GM18861 (cell line): Measurements from ENCODE around the gene CTDSPL2.
"Not testable (repeated sequence)": the region's sequence is repeated elsewhere in the genome, so short reads cannot be mapped to it uniquely, and the experiment has no call there.

Experiments used
- ATAC-seq: cut with Tn5 transposase; IDR thresholded peaks from one replicate; pipeline ENCODE4 v1.9.1; 2021; ENCODE audit not compliant: unreplicated experiment

CTDSPL2 gene

DNA sequence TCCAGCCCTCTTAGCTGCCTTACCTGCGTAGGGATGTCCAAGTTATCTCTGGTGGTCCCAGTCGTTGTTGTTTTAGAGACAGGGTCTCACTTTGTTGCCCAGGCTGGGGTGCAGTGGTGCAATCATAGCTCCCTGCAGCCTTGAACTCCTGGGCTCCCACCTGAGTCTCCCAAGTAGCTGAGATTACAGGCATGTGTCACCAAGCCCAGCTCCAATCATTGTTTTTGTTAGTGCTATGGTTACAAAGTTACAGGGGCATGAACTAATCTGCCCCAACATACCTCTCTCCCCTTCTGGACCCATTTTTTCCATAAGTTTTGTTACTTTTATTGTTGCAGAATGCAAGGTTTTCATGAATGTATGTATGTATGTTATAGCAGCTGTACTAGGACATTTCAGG, 54.7 kb downstream of the CTDSPL2 start:
- ATAC-seq, result no peak

GRCh38 chr15:44485880-44486279, 58.5 kb downstream of the CTDSPL2 start:
- no peak for ATAC-seq

- ATAC-seq, result peak; percentile 88
These were observed 62.0 kb downstream of the CTDSPL2 start for GRCh38 chr15:44489464-44489863.

DNA sequence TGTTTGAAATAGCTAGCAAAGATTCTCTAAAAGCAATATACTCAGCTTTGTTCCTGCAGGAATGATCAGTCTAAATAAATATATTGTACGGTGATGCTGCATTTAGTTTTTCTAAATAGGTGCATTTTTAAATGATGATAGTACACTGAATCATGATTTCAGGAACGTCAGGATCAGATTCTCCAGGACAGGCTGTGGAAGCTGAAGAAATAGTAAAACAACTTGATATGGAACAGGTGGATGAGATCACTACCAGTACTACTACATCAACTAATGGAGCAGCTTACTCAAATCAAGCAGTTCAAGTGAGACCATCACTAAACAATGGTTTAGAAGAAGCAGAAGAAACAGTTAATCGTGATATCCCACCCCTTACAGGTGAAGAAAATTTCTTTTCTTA, 63.2 kb downstream of the CTDSPL2 start:
- ATAC-seq, result no peak

DNA sequence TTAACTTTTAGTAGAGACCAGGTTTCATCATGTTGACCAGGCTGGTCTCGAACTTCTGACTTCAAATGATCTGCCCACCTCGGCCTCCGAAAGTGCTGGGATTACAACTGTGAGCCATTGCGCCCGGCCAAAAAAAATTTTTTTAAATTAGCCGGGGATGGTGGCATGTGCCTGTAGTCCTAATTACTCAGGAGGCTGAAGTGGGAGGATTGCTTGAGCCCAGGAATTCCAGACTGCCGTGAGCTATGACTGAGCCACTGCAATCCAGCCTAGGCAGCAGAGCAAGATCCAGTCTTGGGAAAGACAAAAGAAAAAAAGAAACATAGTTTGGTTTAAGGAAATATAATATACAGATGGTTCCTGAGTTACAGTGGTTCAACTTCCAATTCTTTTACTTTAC, 64.6 kb downstream of the CTDSPL2 start:
- ATAC-seq, result no peak

- ATAC-seq, result no peak
These were observed 65.2 kb downstream of the CTDSPL2 start for GRCh38 chr15:44492672-44493071.

DNA sequence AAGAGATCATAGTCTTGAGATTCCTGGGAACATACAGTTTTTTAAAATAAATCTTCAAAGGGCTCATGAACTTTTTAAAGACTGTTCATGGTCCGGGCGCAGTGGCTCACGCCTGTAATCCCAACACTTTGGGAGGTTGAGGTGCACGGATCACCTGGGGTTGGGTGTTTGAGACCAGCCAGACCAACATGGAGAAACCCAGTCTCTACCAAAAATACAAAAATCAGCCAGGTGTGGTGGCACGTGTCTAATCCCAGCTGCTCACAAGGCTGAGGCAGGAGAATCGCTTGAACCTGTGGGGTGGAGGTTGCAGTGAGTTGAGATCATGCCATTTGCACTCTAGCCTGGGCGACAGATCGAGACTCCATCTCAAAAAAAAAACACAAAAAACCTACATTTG, 68.1 kb downstream of the CTDSPL2 start:
- ATAC-seq, result no peak

GRCh38 chr15:44500555-44500954, 73.1 kb downstream of the CTDSPL2 start:
- ATAC-seq, result no peak

DNA sequence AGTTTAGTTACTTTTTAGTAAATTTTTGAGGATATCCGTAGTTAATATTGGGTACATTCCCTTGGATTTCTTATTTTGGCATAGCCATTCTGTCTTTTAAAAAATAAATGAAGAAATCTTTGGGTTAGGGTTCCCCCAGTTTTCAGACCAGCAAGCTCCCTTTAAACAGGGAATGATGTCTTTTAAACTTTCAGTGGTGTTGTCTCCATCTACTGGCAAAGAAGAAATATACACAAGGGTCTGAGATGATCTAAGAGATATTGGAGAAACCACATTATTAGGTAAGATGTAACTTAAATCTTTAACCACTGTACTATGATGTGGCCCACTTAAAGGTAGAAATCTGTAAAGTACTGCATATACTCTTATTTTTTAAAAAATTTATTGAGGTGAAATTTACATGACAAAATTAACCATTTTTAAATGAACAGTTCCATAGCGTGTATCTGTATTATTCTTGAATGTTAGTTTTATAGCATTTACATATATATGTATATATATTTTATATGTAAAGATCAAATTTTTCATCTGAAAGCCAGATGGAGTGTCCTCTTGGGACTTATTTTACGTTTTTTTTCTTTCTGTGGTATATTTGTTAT, 74.4 kb downstream of the CTDSPL2 start:
- ATAC-seq, result no peak

GRCh38 chr15:44516436-44516835, 89.0 kb downstream of the CTDSPL2 start:
- ATAC-seq, result no peak

DNA sequence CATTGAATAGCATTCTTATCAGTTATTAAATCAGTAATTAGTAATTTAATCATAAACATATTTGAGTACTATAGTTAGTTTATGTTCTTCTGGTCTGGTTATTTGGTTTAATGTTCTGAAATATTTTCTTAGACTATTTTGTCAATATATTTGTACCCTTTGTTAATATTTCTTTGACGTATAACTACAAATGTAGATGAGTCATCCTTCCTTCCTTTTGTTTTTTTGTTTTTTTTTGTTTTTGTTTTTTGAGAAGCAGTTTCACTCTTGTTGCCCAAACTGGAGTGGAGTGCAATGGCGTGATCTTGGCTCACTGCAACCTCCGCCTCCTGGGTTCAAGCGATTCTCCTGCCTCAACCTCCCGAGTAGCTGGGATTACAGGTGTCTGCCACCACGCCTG, 92.1 kb downstream of the CTDSPL2 start:
- no peak for ATAC-seq

DNA sequence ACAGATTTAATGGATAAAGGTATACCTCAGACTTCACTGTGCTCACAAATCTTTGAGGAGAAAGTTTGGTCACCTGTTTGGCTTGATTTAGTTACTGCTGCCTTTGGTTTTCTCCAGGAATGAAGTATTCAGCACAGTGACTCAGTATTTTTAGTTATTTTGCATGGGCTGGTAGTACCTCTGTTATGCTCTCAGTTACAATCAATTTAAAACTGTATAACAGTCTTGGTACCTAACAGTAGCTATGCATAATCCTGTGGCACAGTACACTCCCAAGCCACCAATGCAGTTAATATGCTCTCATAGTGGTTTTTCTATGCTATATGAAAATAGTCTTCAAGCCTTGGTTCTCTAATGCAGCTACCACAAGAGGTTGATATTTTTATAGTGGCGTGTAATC, 97.6 kb downstream of the CTDSPL2 start:
- ATAC-seq, result no peak

- no peak for ATAC-seq
These were observed 99.8 kb downstream of the CTDSPL2 start for GRCh38 chr15:44527241-44527640.

GRCh38 chr15:44529864-44530604, 102.6 kb downstream of the CTDSPL2 start:
- ATAC-seq, result no peak

- no peak for ATAC-seq
These were observed 103.2 kb downstream of the CTDSPL2 start for GRCh38 chr15:44530653-44531052.

GRCh38 chr15:44532275-44532674, 104.8 kb downstream of the CTDSPL2 start:
- not testable (repeated sequence) for ATAC-seq

DNA sequence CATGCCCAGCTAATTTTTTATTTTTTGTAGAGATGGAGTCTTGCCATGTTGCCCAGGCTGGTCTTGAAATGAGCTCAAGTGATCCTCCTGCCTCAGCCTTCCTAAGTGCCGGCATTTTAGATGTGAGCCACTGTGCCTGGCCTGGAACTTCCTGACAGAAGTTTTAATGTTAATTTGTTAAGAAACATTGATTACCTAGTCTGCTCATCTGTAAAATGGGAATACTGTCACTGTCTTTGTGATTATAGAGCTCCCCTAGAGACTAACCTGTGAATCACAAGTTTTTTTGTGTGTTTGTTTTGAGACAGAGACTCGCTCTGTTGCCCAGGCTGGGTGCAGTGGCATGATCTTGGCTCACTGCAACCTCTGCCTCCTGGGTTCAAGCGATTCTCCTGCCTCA, 105.3 kb downstream of the CTDSPL2 start:
- ATAC-seq, result no peak

GRCh38 chr15:44535092-44535491, 107.7 kb downstream of the CTDSPL2 start:
- ATAC-seq, result no peak

- ATAC-seq, result no peak
These were observed 108.3 kb downstream of the CTDSPL2 start for GRCh38 chr15:44535523-44536301.

DNA sequence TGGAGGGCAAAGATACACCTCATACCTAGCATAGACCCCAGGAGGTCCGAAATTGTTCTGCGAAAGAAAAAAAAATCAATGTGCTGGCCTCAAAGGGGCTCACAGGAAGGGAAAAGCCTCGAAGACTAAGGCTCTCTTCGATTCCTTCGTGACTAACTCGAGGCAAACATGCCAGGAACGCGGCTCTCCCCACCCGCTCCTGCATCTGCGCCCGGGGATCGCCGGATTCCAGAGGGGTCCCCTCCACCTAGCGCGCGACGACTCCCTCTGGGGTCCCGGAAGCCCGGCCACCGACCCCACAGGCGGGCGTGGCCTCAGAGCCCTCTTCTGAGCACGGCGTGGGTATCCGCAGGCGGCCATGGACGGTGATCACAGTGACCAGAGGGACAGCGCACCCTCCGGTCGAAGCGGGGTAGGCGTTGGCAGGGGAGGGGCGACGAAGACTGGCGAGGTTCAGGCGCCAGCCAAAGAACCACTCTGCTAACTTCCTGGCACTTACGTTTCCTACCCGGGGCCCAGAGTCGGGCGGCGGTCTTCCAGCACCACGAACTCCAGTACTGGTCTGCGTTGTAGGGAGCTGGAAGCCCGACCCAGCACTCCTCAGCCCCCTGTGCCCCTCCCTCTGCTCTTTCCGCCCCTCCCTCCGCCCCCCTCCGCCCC, 109.0 kb downstream of the CTDSPL2 start:
- peak; percentile 57 for ATAC-seq

DNA sequence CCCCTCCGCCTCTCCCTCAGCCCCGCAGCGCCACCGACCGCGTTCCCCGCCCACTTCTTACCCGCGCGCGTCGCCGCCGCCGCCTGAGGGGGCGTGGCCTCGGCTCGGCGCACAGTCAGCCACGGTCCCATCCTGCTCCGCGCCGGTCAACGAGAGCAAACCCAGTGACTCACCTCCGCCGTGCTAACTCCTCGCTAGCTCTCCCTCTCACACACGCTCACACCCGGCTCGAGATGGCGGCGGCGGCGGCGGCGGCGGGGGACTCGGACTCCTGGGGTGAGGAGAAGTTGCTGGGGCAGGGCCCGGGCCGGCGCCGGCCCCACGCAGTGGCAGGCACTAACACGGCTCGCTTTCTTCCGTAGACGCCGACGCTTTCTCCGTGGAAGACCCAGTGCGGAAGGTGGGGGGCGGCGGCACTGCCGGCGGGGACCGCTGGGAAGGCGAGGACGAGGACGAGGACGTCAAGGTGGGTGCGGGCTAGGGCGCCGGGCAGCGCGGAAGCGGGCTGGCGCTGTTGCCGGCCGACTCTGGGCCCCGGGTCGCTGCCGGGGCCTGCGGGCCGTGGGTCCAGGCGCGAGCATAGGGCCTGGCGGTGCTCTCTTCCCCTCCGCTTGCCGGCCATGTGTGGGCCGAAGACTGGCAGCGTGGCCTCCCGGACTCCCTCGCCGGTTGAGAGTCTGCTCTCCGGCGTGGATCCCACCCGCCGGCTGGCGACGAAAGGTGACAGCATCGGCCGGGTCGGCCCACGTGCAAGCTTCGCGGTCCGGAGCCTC, 109.7 kb downstream of the CTDSPL2 start, which contains the start of gene EIF3J:
TSS of gene EIF3J (plus strand) at position 186 of the 773 bp plus-strand sequence. CDS start at position 234, 48 bp downstream.
- ATAC-seq, result peak; percentile 74
